Activated T-cell treated with anti-CD3 and anti-CD28 coated beads for 48 hours (primary cell): Measurements from ENCODE around the gene STXBP1.

Experiments
- DNase-seq: peaks from one replicate; pipeline ENCODE4 v3.0.0-alpha.2; 2020; ENCODE audit warnings: low read depth

STXBP1 gene

GRCh38 chr9:127734747-127735529, 122.9 kb downstream of the STXBP1 start, which contains the start of gene TOR2A:
TSS of gene TOR2A (minus strand) at chr9:127735294. CDS start at chr9:127735270, 24 bp downstream.
- peak; percentile 98 for DNase-seq

- DNase-seq = no peak
These were observed 123.6 kb downstream of the STXBP1 start for GRCh38 chr9:127735530-127736185.

GRCh38 chr9:127738666-127739065, 126.6 kb downstream of the STXBP1 start:
- no peak for DNase-seq

GRCh38 chr9:127739614-127740330, 127.7 kb downstream of the STXBP1 start:
- DNase-seq = no peak

GRCh38 chr9:127741831-127742434, 129.9 kb downstream of the STXBP1 start:
- no peak for DNase-seq
